Mesenteric fat pad (tissue), 1 donor: Measurements from ENCODE around the gene UBN2. TPM values are rescaled to one million over a fixed set of nuclear protein-coding genes. Genes with fewer than 3 reads are reported as not detected.

ENCODE experiments used
- DNase-seq: peaks from one replicate; pipeline ENCODE4 v3.0.0-alpha.2; 2020; ENCODE audit warnings: low spot score
- total RNA-seq: library from RNA; stranded (reverse); fragmentation: NEBNext Ultra II Directional; extraction: Animal tissue kit (Norgen Biotek cat#: 25700); gene quantifications from one replicate; pipeline ENCODE4 v1.2.1, GENCODE V29; 2021
- donor health status: DM: yes; HTN: yes; CAD: no.

UBN2 gene
- total RNA-seq, 1 donor from 2014 or later = 13.5 TPM

DNA sequence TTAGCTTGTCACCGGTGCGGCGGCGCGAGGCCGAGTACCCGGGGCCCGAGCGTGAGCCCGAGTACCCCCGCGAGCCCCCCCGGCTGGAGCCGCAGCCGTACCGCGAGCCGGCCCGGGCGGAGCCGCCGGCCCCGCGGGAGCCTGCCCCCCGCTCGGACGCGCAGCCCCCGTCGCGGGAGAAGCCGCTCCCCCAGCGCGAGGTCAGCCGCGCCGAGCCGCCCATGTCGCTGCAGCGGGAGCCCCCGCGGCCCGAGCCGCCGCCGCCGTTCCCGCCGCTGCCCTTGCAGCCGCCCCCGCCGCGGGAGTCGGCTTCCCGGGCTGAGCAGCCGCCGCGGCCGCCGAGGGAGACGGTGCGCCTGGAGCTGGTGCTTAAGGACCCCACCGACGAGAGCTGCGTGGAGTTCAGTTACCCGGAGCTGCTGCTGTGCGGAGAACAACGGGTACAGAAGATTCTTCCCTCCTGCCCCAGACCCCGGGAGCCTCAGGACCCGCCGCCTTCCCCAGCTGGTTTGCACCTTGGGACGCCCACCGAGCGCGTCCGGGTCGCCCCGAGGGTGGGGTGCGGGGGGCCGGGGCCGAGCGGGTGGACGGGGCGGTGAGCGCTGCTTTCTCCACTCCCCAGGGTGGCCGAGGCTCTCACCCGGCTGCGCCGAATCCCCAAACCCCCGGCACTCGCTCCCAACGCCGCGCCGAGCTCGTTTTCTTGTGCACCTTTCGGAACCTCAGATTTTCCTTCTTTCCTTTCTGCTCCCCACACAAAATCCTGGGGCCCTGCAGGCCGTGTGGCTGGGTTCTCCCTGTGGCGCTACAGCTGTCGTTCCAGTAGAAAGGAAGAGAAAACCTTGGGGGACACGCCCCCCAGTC lies 708 bp downstream of the UBN2 start:
- no peak for DNase-seq

- no peak for DNase-seq
Observed at GRCh38 chr7:139232377-139232717, 1.3 kb downstream of the UBN2 start.

GRCh38 chr7:139232904-139233303 lies 1.9 kb downstream of the UBN2 start:
- no peak for DNase-seq

DNA sequence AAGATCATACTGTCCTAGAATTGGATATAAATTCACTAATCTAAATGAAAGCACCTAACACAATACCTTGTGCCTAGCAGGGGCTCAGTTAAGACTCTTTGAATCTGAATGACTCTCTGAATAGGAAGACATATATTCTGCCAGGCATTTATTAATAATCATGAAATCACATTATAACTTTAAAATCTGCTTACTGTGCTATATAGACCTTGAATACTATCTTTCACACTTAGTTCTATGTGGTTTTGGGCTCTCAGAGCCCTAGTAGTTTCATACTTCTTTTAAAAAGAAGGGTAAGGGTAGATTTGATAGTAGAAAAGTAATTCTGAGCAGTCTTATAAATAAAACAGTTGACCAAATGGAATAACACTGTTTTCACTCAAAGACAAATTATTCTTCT lies 10.2 kb downstream of the UBN2 start:
- no peak for DNase-seq

DNA sequence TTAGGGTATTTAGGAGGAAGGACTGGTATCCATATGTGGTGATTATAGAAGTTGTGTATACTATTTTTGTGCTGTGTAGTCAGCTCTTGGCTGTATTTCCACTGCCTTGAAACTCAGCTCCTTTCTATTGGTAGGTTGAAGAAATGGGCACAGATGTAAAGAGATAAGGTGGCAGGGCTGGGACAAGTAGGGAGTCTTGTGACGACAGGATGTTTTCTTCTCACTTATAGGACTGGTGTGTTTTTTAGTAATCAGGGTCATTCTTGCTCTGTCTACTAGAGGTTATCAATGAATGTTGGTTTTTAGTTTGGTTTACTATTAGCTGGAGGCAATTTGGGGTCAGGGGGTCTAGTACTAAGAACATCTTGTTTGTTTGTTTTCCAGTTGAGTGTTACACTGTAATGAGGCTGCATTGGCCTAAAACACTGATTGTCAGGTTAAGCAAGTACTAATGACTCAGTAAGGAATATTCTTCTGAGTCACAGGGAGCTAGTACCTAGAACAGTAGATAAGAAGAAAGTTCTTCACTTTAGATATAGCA lies 11.8 kb downstream of the UBN2 start:
- DNase-seq = no peak

GRCh38 chr7:139245401-139245800 lies 14.4 kb downstream of the UBN2 start:
- DNase-seq = no peak

GRCh38 chr7:139246494-139246893 lies 15.5 kb downstream of the UBN2 start:
- no peak for DNase-seq

DNA sequence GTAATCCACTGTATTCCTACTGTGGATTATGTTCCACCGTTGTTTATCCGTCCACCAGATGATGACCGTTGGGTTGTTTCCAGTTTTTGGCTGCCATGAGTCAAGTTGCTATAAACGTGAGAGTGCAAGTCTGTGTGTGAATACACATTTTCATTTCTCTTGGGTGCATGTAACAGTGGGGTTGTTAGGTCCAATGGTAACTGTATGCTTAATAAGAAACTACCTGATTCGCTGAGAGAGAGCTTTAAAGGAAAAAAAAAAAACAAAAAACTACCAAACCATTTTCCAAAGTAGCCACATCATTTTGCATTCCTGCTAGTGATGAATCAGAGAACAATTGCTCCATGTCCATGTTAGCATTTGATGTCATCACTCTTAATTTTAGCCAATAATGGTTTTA lies 15.9 kb downstream of the UBN2 start:
- DNase-seq = no peak

DNA sequence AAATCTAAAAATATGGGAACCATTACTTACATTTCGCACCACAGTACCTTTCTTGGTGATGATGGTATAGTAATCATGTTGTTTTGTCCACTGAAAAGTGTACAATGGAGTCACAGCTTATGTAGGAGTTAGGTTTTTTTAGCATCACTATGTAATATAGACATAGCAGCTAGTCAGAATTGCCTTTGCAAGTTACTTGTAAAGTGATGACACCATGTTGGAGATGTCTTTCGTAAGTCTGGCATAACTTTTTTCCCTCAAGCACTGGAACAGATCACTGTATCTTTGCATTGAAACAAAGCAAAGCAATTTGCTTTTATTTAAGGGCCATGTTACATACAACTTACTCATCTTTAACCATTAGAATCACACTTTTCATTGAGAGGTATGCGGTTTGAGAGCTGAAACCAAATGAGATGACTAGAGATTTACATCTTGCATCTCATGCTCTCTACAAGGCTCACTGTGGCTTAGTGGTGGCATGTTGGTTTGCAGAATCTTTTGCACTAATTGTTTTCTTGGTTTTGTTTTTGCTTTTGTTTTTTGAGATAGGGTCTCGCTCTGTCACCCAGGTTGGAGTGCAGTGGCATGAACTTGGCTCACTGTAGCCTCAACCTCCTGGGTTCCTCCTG lies 18.3 kb downstream of the UBN2 start:
- no peak for DNase-seq

DNA sequence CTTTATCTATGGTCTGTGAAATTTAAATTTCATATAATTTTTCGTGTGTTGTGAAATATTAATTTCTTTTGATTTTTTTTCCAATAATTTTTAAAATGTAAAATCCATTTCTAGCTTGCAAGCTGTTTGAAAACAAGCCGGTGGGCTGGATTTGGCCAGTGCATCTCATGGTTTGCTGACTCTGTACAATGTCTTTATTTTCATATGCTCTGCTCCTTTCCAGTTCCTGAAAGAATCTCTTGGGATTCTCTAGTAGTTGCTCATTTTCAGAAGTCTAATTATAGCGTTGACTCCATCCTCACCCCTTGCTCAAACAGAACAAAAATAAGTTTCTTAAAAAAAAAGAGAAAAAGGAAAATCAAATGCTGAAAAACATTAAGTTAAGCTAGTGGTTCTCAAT lies 21.4 kb downstream of the UBN2 start:
- DNase-seq = no peak

DNA sequence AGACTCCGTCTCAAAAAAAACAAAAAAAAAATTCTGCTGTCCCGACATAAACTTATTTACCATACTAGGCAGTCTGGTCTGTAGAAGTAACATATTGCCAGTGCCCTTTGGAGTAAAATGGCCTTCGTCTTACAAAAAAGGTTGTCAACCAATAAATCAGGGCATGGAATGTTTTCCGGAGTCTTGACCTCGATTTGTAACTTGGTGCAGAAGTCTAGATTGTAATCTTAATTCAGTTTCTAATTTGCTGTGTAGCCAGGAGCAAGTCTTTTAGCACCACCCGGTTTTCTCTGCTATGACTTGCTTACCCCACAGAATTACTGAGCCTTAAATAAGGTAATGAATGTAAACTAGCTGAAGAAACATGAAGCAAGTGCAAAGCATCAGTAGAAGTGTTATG lies 23.2 kb downstream of the UBN2 start:
- no peak for DNase-seq

DNA sequence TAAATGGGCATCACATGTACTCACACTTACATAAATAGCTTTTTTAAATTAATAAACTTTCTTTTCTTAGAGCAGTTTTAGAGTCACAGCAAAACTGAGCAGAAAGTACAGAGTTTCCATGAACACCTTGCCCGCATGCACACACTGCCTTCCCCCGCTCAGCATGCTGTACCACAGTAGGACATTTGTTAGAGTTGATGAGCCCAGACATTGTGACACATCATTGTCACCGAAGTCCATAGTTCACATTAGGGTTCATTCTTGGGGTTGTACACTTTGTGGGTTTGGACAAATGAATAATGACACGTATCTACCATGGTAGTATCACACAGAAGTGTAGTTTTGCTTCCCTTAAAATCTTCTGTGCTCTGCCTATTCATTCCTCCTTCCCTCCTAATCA lies 23.7 kb downstream of the UBN2 start:
- no peak for DNase-seq

GRCh38 chr7:139255290-139255689 lies 24.3 kb downstream of the UBN2 start:
- no peak for DNase-seq

DNA sequence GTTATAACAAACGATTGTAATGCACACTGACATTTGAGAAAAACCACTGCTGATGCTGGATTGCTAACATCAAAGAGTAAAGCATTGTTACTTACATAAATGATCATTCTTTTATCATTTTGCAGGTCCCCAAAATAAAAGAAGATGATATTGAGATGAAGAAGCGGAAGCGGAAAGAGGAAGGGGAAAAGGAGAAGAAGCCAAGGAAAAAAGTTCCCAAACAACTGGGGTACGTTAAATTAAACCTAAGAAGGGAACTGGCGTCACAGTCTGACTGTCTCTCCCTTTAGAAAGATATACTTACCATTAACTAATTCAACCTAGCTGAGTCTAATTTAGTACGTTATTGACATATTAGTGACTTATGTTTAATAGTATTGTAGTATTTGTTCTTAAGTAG lies 28.1 kb downstream of the UBN2 start:
- DNase-seq = no peak

GRCh38 chr7:139264220-139264619 lies 33.2 kb downstream of the UBN2 start:
- DNase-seq = no peak

DNA sequence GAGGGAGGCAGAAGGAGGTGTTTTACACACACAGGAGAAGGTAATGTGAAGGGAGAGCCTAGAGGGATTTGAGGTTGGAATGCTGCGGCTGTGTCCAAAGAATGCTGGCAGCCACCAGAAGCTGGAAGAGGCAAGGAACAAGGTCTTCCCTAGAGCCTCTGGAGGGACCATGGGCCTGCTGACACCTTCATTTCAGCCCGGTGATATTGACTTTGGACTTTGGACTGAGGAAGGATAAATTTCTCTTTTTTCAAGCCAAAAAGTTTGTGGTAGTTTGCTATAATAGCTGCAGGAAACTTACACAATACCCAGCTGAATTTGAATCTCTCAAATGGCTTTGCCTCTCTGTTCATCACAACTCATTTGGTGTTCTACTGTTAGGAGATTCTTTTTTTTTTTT lies 34.6 kb downstream of the UBN2 start:
- DNase-seq = no peak

- no peak for DNase-seq
Observed at GRCh38 chr7:139271718-139272628, 40.9 kb downstream of the UBN2 start.

DNA sequence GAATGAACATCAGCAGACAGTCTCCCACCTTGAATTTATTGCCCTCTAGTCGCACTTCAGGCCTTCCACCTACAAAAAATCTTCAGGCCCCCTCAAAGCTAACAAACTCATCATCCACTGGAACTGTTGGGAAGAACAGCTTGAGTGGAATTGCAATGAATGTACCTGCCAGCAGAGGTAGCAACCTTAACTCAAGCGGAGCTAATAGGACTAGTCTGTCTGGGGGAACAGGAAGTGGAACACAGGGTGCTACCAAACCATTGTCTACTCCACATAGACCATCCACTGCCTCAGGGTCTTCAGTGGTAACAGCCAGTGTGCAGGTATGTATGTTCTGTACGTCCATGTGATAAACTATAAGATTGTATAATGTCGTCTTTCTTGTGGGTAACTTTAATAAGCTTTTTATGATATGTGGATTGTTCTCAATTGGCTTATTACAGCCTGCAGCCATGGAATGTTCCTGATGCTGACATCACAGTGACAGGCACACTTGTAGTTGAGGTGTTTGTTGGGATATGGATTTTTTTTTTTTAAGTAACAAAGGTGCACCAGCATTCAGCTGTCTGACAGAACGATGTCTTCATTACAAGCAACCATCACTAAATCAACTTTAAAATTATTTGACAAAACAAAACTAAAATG lies 53.3 kb downstream of the UBN2 start:
- DNase-seq = no peak

- no peak for DNase-seq
Observed at GRCh38 chr7:139286144-139286543, 55.1 kb downstream of the UBN2 start.

GRCh38 chr7:139292821-139293220 lies 61.8 kb downstream of the UBN2 start:
- DNase-seq = no peak

DNA sequence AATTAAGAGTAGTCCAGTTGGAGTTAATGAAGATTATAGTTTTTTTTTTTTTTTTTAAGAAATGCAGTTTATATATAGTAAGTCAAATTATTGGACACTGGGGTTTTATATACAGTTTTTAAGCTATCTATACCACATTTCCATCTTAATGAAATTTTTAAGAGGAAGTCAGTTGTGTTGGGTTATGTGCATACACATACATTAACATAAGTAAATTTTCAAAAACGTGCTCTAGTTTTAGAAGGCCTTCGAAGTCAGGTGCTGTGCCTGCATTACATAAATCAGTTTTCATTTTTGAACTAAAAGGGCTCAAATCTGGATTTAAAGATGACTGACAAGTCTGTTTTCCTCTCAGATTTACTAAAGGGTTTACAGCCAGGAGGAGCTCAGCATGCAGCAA lies 62.5 kb downstream of the UBN2 start:
- no peak for DNase-seq
